HG03159 (cell line): ENCODE data around the gene CTDP1.
"Not testable (repeated sequence)": the region's sequence is repeated elsewhere in the genome, so short reads cannot be mapped to it uniquely, and the experiment has no call there.

Experiments used
- ATAC-seq: cut with Tn5 transposase; IDR thresholded peaks from one replicate; pipeline ENCODE4 v1.9.1; 2021; ENCODE audit warnings: mild to moderate bottlenecking, moderate library complexity; ENCODE audit not compliant: unreplicated experiment

The CTDP1 gene

DNA sequence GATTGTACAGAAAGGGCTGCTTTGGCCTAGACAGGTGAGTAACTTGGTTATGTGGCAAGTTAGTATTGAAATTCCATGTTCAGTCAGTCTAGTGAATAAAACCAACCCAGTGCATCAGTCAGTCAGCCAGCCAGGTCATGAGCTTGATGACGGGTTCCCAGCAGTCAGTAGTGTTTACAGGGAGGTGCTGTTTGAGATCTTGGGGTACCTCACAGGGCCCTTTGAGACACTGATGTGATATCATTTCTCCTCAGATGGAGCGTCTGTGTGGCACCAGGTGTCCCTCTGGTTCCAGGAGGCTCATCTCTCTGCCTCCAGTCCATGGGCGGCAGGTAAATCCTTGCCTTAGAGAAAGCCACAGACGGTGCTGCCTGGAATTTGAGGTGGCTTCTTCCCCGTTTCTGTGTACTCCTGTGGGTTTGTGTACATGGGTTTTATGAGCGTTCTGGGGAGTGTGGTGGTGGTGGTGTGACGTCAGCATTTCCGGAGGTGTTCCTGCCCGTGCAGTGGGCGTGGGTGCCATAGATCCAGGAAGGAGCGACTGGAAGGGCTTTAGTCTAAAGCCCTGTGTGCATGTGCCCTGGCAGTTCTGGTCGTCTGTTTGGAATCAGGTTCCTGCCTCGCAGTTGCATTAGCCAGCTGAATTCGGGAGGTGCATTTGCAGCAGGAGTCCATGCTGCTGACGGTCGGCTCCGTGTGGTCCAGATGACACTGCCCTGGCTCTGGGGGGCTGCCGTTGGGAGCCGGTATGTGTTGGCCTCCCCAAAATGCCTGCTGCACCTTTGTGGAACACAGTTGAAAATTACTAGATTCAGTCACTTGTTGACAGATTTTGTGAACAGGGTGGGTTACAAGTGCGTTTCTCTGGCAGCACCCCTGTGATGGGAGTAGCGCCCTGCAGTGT, 2.1 kb downstream of the CTDP1 start:
- no peak for ATAC-seq

GRCh38 chr18:79682481-79682880, 2.9 kb downstream of the CTDP1 start:
- no peak for ATAC-seq

GRCh38 chr18:79682894-79683625, 3.5 kb downstream of the CTDP1 start:
- ATAC-seq: no peak

DNA sequence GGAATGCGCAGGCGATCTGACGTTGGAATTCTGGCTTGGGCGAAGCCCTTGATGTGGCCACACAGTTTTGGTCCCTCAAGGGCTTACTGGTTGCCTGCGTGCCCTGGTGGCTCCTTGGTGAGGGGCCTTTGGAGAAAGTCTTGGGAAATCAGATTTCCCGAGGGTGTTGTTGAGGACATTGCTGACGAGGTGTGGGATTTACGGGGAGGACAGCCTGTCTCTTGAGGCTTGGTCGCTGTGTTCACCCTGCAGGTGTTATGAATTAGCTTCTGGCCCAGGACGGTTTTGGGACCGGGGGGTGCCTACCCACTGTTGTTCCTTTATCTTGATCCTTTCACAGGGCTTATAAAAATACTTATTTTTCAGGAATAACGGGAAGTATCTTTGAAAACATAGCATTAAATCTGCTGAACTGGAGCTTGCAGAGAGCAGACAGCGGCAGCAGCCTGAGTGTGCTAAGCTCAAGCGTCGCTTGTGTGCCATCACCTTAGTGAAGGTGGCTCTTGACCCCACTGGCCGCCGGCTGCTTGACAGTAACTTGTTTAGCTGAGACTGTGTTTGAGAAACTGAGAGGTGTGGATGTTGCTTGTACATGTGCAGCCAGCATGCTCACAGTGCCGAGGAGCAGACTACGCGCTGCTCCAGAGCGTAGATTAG, 4.2 kb downstream of the CTDP1 start:
- ATAC-seq: no peak

GRCh38 chr18:79684283-79684631, 4.7 kb downstream of the CTDP1 start:
- ATAC-seq: no peak

GRCh38 chr18:79684787-79685186, 5.2 kb downstream of the CTDP1 start:
- ATAC-seq: no peak

DNA sequence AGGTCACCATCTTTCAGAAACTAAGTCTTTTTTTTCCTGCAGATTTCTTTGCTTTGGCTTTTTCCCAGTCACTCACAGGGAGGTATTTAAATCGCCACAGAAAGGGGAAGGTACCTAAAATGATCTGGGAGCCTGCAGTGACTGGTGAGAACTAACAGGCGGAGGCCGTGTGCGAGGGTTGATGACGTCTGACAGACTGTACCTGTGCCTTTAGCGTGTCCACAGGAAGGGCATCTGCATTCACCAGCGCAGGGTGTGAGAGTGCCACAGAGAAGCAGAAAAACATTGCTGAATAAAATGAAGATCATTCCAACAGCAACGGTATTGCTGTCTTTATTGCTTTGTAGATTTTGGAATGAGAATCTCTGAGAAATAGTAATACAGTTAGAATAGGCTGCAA, 5.7 kb downstream of the CTDP1 start:
- ATAC-seq: no peak

GRCh38 chr18:79685971-79686370, 6.4 kb downstream of the CTDP1 start:
- no peak for ATAC-seq

DNA sequence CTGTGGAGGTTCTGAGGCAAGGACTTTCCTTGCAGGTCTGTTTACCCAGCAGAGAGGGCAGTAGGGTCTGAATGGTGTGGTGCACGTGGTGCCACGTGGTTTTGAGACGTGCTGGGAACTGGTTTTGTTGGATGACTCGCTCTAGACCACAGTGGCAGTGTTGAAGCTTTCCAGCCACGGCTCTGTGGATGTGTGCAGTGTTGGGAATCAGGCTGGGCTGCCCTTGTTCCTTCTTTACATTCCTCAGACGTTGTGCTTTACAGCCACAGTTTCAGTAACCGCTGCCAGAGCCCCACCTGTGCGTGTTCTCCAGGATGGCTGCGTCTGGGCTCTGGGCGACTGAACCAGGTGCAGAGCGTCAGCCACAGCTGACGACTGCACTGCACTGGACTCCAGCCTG, 8.2 kb downstream of the CTDP1 start:
- no peak for ATAC-seq

DNA sequence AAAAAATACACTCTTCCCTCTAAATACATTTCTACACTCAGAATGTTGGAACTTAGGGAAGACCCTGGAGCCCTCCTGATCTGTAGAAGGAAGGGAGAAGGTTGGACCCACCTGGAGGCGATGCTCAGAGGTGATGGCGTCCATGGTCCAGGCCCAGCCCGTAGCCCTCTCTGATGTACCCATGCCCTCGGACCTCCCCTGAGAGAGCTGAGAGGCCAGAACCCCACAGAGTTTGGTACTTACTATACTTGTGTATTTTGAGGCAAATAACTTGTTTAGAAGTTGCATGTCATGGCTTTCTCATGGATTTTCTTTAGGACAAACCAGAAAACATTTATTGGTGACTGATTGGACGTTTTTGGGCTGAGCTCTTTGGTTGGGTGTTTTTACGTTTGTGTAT, 10.5 kb downstream of the CTDP1 start:
- ATAC-seq: no peak

GRCh38 chr18:79690586-79691482, 11.2 kb downstream of the CTDP1 start:
- no peak for ATAC-seq

DNA sequence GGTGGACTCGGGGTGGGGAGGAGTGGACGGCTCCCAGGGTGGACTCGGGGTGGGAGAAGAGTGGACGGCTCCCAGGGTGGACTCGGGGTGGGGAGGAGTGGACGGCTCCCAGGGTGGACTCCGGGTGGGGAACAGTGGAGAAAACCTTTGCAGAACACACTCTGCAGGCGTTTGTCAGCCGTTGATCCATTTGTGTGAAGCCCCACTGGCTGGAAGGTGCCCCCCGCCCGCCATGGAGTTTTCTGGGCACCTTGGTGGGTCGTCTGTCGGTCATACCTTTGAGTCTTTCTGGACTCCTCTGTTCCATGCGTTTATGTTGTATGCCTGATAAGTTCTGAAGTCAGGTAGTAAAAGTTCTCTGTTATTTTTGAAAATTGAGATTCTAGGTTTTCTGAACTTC, 12.5 kb downstream of the CTDP1 start:
- ATAC-seq: no peak

DNA sequence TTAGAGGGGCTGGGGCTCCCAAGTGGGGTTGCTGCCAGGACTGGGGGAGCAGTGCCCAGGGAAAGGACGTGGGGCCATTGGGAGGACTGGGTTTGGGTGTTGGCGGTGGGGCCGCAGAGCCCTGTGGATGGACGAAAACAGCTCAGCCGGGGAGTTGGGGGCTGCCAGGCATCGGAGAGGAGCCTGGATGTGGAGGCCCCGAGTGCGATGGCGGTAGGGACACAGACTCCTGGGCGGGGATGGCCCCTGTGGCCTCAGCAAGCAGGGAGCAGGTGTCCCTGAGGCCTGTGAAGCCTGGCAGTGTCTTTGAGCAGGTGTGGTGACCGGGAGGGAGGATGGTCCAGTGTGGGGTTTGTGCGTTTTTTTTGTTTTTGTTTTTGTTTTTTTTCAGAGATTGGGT, 13.3 kb downstream of the CTDP1 start:
- ATAC-seq: no peak

GRCh38 chr18:79693561-79694205, 14.1 kb downstream of the CTDP1 start:
- no peak for ATAC-seq

GRCh38 chr18:79694206-79694894, 14.7 kb downstream of the CTDP1 start:
- ATAC-seq: not testable (repeated sequence)

DNA sequence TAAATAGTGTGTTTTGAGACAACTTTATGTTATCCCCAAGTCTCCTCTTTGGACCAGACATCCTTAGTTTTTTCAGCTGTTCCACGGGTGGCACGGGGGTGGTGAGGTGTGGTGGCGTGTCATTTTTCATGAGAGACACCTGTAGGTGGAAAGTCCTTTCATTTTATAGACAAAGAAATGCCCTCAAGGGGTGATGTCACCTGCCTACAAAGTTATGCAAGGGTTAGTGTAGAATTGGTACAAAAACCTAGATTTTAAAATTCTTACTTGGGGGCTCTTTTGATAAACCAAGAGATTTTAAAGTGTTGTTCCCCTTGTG, 15.3 kb downstream of the CTDP1 start:
- ATAC-seq: no peak

- no peak for ATAC-seq
Observed at GRCh38 chr18:79695269-79695668, 15.7 kb downstream of the CTDP1 start.

DNA sequence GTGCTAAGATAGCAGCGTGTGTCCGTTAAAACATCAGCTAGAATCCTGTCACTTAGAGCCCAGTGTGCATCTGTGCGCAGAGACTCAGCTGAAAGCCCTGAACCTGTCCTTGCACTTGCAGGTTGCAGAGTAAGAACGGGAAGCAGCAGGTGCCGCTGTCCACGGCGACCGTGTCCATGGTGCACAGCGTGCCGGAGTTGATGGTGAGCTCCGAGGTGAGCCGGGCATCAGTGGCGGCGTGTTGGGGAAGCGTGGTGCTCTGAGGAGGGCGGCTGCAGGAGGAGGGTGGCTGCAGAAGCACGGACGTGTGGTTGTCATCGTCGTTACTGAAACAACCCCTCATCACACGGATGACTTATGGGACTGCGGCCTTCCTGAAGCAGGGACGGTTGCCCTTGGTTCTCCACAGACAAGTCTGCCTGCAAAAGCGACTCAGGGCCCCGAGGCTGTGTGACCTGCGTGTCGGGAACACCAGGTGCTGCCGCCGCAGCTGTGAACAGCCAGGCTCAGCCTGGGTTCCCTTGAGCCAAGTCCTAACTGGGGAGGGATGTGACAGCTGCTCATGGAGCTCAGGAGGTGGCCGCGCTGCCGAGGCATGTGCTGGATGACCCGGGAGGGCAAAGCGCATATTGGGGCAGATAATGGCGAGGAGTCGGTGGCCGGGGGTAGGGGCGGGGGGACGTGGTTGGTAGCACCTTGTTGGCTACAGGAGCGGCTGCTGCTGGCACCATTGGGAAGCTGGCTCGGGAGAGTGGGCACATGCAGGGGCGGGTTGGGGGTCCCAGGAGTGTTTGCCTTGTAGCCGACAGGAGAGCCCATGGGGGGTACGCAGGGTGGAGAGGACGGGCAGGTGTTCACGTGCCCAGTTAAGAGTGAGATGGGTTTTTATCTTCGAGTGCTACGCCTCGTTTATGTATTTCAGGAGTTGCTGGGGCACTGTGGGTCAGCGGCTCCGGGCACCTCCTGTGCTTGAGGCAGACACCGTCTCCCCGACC, 16.6 kb downstream of the CTDP1 start:
- no peak for ATAC-seq

GRCh38 chr18:79697178-79697577, 17.6 kb downstream of the CTDP1 start:
- no peak for ATAC-seq
